Breast epithelium (tissue), 4 donors: Measurements from ENCODE around the gene DYNC2LI1. TPM values are rescaled to one million over a fixed set of nuclear protein-coding genes. Genes with fewer than 3 reads are reported as not detected.

ENCODE experiments used
- DNase-seq, 2 donors: peaks; one replicate each; pipeline ENCODE4 v3.0.0-alpha.2; 2019; ENCODE audit warnings: low spot score in 2 of 2
- H3K27ac ChIP-seq, 2 donors: fragments of 200-600 bp; sonication (generic) in 1 of 2; one replicate each; pipeline ENCODE4 v1.5.1; 2016 to 2019; ENCODE audit warnings: mild to moderate bottlenecking in 1 of 2
- H3K27me3 ChIP-seq, 2 donors: fragments of 200-600 bp; sonication (generic) in 1 of 2; one replicate each; pipeline versions ENCODE4 v1.5.1 to v1.6.0; 2017 to 2019; ENCODE audit warnings: control low read depth in 1 of 2, mild to moderate bottlenecking in 1 of 2
- H3K36me3 ChIP-seq: fragments of 200-600 bp; one replicate; pipeline ENCODE4 v1.5.1; 2019
- H3K4me1 ChIP-seq, 2 donors: fragments of 200-600 bp; sonication (generic); one replicate each; pipeline ENCODE4 v1.5.1; 2016 to 2019; ENCODE audit warnings: control low read depth in 1 of 2
- H3K4me3 ChIP-seq, 3 donors: fragments of 200-600 bp; sonication (generic); 1 replicate in 2 of 3; 2 replicates in 1 of 3; pipeline ENCODE4 v1.5.1; 2016 to 2019; ENCODE audit warnings: mild to moderate bottlenecking in 3 of 3, moderate library complexity in 2 of 3
- H3K9me3 ChIP-seq, 2 donors: fragments of 200-600 bp; sonication (generic) in 1 of 2; one replicate each; pipeline ENCODE4 v1.5.1; 2016 to 2019; ENCODE audit warnings: control low read depth in 1 of 2
- POLR2A ChIP-seq: fragments of 450-650 bp; IDR thresholded peaks from one replicate; pipeline ENCODE4 v1.6.1; 2016; ENCODE audit warnings: antibody characterized with exemption, mild to moderate bottlenecking, moderate library complexity
- POLR2AphosphoS5 ChIP-seq, 3 donors: sonication (generic); formaldehyde crosslinking; IDR thresholded peaks; one replicate each; pipeline ENCODE4 v1.6.1; 2017; ENCODE audit warnings: antibody characterized with exemption in 3 of 3
- intact Hi-C: fragments of 100-400 bp; cut with DNase I; formaldehyde crosslinking; loops from one replicate; pipeline ENCODE4 v1.15.1; 2023; ENCODE audit warnings: low total_unique reads
- total RNA-seq, 3 donors: library from RNA; depleted of rRNA; stranded (reverse); fragments of >200 nt; gene quantifications; one replicate each; pipeline ENCODE4 v1.1.0, GENCODE V29; 2016
- TF ChIP-seq, protein P1 (sequence below), 3 donors: fragments of 450-650 bp; IDR thresholded peaks; one replicate each; pipeline ENCODE4 v1.5.1; 2016 to 2017; ENCODE audit warnings: antibody characterized with exemption in 3 of 3, mild to moderate bottlenecking in 3 of 3, moderate library complexity in 3 of 3

DYNC2LI1 gene
- total RNA-seq, 3 donors from 2014 or later, result 30.9 to 52.1 (median 40.6) TPM

DNA sequence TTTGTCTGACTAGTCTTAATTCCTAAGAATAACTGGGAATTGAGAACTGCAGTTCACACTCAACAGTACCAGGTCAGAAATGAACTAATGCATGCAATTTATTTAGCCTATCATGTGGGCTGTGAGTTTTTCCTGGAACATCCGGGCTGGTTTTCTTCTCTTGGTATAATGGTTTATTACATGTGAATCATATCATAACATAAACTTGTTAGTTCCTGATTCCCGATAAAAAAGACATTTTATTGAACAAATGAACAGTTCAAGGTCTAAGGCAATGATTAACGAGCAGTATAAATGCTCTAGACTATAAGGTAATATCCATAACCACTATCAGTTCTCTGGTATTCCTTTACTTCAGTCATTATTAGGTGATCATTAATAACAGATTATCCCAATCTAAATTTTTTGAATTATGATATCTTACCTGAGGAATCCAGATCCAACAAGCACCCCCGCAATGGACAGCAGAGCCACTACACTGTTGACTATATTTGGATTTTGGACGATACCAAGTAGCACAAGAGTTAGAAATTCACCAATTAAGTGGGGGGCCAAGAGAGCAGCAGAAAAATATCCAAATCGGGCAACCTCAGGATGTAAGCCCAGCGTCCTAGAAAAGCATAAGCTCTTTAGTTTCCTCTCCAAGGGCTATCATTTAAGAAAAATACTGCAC is 45.8 kb downstream of the DYNC2LI1 start:
- TF ChIP-seq POLR2A (no peak), POLR2AphosphoS5 (IDR thresholded peaks at IDR 0.05) (no peak)
- TF ChIP-seq, protein P1, sequence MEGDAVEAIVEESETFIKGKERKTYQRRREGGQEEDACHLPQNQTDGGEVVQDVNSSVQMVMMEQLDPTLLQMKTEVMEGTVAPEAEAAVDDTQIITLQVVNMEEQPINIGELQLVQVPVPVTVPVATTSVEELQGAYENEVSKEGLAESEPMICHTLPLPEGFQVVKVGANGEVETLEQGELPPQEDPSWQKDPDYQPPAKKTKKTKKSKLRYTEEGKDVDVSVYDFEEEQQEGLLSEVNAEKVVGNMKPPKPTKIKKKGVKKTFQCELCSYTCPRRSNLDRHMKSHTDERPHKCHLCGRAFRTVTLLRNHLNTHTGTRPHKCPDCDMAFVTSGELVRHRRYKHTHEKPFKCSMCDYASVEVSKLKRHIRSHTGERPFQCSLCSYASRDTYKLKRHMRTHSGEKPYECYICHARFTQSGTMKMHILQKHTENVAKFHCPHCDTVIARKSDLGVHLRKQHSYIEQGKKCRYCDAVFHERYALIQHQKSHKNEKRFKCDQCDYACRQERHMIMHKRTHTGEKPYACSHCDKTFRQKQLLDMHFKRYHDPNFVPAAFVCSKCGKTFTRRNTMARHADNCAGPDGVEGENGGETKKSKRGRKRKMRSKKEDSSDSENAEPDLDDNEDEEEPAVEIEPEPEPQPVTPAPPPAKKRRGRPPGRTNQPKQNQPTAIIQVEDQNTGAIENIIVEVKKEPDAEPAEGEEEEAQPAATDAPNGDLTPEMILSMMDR (IDR thresholded peaks at IDR 0.05), result no peak
- Histone ChIP-seq H3K27me3 (no peaks in the 10 kb centered on the region), H3K4me1 (no peaks in the 10 kb centered on the region), H3K36me3 (no peaks in the 10 kb centered on the region), H3K9me3 (no peaks in the 10 kb centered on the region), H3K4me3 (no peak overlapping the region), H3K27ac (no peak overlapping the region)
- no peak for DNase-seq
- intact Hi-C loops, result no loop called here

DNA sequence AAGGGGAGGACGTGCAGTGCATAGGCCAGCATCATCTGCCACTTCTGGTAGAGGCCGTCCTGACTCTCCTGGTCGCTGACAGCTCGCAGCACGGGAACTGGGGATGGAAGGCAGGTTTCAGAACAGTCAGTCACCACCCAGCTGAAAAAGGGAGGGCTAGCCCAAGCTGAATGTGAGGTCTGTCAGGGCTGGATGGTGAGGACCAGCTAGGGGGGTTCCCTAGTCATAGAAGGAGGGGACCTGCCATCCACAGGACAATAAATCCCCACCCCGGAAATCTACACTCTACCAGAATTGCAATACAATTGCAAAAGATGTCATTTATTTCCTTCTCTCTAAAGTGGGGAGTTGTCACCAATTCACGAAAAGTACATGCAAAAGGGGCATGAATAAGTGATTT is 49.0 kb downstream of the DYNC2LI1 start:
- Histone ChIP-seq H3K36me3 (no peaks in the 10 kb centered on the region), H3K4me1 (no peaks in the 10 kb centered on the region), H3K27ac (no peak overlapping the region), H3K27me3 (no peaks in the 10 kb centered on the region), H3K4me3 (no peak overlapping the region), H3K9me3 (no peaks in the 10 kb centered on the region)
- TF ChIP-seq POLR2A (no peak), POLR2AphosphoS5 (IDR thresholded peaks at IDR 0.05) (no peak)
- TF ChIP-seq, protein P1 (IDR thresholded peaks at IDR 0.05), result no peak
- no peak for DNase-seq
- intact Hi-C loops, result no loop called here

DNA sequence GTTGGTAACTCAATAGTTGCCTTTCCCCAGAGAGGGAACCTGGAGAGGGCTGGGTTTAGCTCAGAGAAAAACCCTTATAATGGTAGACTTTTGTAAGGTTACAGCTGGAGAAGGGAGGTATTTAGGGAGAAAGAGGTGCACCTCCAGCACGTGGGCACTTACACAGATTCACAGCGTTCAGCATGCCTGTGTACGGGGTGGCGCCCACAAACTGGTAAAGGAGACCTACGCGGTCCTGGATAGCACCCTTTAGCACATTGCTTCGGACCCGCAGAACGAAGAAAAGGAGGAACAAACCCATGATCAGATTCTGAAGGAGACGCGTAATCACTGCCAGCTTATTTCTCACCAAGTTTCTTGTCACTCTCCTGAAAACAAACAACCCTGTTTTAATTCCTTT is 49.9 kb downstream of the DYNC2LI1 start:
- DNase-seq, result no peak
- intact Hi-C loops, result no loop called here
- Histone ChIP-seq H3K4me3 (no peak overlapping the region), H3K36me3 (no peaks in the 10 kb centered on the region), H3K9me3 (no peaks in the 10 kb centered on the region), H3K27me3 (no peaks in the 10 kb centered on the region), H3K27ac (no peak overlapping the region), H3K4me1 (no peaks in the 10 kb centered on the region)
- TF ChIP-seq POLR2AphosphoS5 (IDR thresholded peaks at IDR 0.05) (no peak), POLR2A (no peak)
- TF ChIP-seq, protein P1 (IDR thresholded peaks at IDR 0.05), result no peak

DNA sequence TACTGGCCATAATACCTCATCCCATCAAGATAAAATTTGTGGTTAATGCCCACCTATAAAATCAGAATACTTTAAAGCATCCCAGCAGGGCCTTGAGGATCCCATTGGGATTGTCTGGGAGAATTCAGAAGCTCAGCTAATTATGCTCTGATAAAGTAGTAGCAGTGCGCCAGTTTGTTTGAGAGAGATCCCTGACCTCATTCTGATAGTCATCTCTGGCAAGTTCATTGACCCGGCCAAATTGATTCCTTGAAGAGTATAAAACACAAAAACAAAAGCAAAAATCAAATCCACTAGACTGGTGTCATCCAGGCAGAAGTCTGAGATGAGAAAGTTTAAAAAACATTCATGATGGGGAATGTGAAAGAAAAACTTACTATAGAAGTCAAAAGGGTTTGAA is 50.7 kb downstream of the DYNC2LI1 start:
- Histone ChIP-seq H3K27me3 (no peaks in the 10 kb centered on the region), H3K27ac (no peak overlapping the region), H3K4me1 (no peaks in the 10 kb centered on the region), H3K36me3 (no peaks in the 10 kb centered on the region), H3K4me3 (no peak overlapping the region), H3K9me3 (no peaks in the 10 kb centered on the region)
- intact Hi-C loops, result no loop called here
- TF ChIP-seq POLR2A, result no peak
- no peak for TF ChIP-seq POLR2AphosphoS5 (IDR thresholded peaks at IDR 0.05)
- TF ChIP-seq, protein P1 (IDR thresholded peaks at IDR 0.05), result no peak
- DNase-seq, result no peak

DNA sequence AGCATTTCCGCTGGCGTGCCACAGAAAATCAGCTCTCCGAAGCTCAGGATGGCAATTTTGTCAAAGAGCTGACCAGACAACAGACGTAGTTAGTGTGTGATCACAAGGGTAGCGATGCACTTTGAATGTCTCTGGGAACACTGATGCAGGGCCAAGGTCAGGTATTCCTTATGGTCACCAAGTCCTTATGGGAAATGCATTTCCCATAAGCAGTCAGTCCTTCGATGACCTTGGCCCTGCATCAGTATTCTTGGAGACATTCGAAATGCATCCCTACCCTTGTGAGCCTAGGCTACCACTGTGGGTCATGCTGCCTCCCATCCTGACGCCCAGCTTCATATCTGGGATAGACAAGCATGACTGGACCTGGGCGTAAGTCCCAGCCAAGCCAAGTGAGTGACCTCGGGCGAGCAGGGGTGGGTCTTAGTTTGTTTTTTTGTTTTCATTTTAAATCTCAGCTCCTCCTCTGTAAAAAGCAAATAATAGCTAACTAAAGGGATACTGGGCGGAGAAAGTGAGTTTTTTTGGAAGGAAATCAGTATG is 51.2 kb downstream of the DYNC2LI1 start:
- intact Hi-C loops, result no loop called here
- no peak for DNase-seq
- Histone ChIP-seq H3K27ac (no peak overlapping the region), H3K4me3 (no peak overlapping the region), H3K4me1 (no peaks in the 10 kb centered on the region), H3K9me3 (no peaks in the 10 kb centered on the region), H3K36me3 (no peaks in the 10 kb centered on the region), H3K27me3 (peaks cover 0 to 5% of the 10 kb centered on the region in 2 donors)
- TF ChIP-seq, protein P1 (IDR thresholded peaks at IDR 0.05), result no peak
- TF ChIP-seq POLR2A (no peak), POLR2AphosphoS5 (IDR thresholded peaks at IDR 0.05) (no peak)
